Activated naive CD4-positive, alpha-beta T cell treated with anti-CD3 and anti-CD28 coated beads, Interleukin-2, amount 50 U/mL, for 72 hours (primary cell): ENCODE data around the gene PYCR2. TPM values are rescaled to one million over a fixed set of nuclear protein-coding genes. Genes with fewer than 3 reads are reported as not detected.

Experiments
- ATAC-seq, 2 donors: fragments of 150-1000 bp; cut with Tn5 transposase; 2 replicates each; pipeline ENCODE4 v1.10.0; 2021; ENCODE audit warnings: mild to moderate bottlenecking in 2 of 2, moderate library complexity in 2 of 2
- DNase-seq, 2 donors: peaks; one replicate each; pipeline ENCODE4 v3.0.0; 2021 to 2022; ENCODE audit warnings: low spot score in 2 of 2
- H3K27ac Mint-ChIP-seq, 2 donors: one replicate each; pipeline ENCODE4 v1.8.0; 2022; ENCODE audit warnings: mild to moderate bottlenecking in 2 of 2, mixed read lengths in 2 of 2
- H3K36me3 Mint-ChIP-seq, 2 donors: one replicate each; pipeline ENCODE4 v1.8.0; 2022; ENCODE audit warnings: mixed read lengths in 2 of 2
- H3K9me3 Mint-ChIP-seq, 2 donors: one replicate each; pipeline ENCODE4 v1.8.0; 2022; ENCODE audit warnings: mixed read lengths in 2 of 2
- total RNA-seq, 2 donors: library from RNA; stranded (reverse); gene quantifications; one replicate each; pipeline ENCODE4 v1.2.3, GENCODE V29; 2022

Gene PYCR2
- total RNA-seq, 2 donors from 2014 or later = 114 to 129 TPM

- Mint-ChIP-seq H3K36me3 (peaks cover 0 to 9% of the 10 kb centered on the region in 2 donors), H3K27ac (no peak overlapping the region), H3K9me3 (no peaks in the 10 kb centered on the region)
- DNase-seq (no peak), ATAC-seq (no peak)
Measured at GRCh38 chr1:225878282-225878681, 45.8 kb downstream of the PYCR2 start.

GRCh38 chr1:225877580-225877979 lies 46.5 kb downstream of the PYCR2 start:
- Mint-ChIP-seq H3K36me3 (peaks cover 0 to 9% of the 10 kb centered on the region in 2 donors), H3K9me3 (no peaks in the 10 kb centered on the region), H3K27ac (no peak overlapping the region)
- DNase-seq (no peak), ATAC-seq (no peak)

GRCh38 chr1:225876900-225877510 lies 47.0 kb downstream of the PYCR2 start:
- H3K27ac Mint-ChIP-seq = no peak overlapping the region
- DNase-seq = no peak
- no peaks in the 10 kb centered on the region for H3K9me3 Mint-ChIP-seq
- H3K36me3 Mint-ChIP-seq = peaks cover 0 to 9% of the 10 kb centered on the region in 2 donors
- ATAC-seq = no peak

- H3K36me3 Mint-ChIP-seq = peaks cover 4 to 20% of the 10 kb centered on the region in 2 donors
- peak overlapping the region in 1 of 2 donors; percentile 58 for H3K27ac Mint-ChIP-seq
- no peak for DNase-seq
- no peaks in the 10 kb centered on the region for H3K9me3 Mint-ChIP-seq
- ATAC-seq = no peak
Measured at GRCh38 chr1:225875044-225875815, 48.8 kb downstream of the PYCR2 start.

GRCh38 chr1:225874431-225874830 lies 49.6 kb downstream of the PYCR2 start:
- ATAC-seq (no peak), DNase-seq (no peak)
- peaks cover 4 to 23% of the 10 kb centered on the region in 2 donors for H3K36me3 Mint-ChIP-seq
- H3K27ac Mint-ChIP-seq = peak overlapping the region in 1 of 2 donors; percentile 58
- H3K9me3 Mint-ChIP-seq = no peaks in the 10 kb centered on the region

- Mint-ChIP-seq H3K9me3 (no peaks in the 10 kb centered on the region), H3K27ac (peak overlapping the region in 1 of 2 donors; percentile 57), H3K36me3 (peaks cover 4 to 31% of the 10 kb centered on the region in 2 donors)
- ATAC-seq (no peak), DNase-seq (no peak)
Measured at GRCh38 chr1:225873281-225873850, 50.7 kb downstream of the PYCR2 start.

- no peak for ATAC-seq
- Mint-ChIP-seq H3K36me3 (peaks cover 9 to 32% of the 10 kb centered on the region in 2 donors), H3K27ac (peak overlapping the region; percentile 35 to 65), H3K9me3 (no peaks in the 10 kb centered on the region)
- DNase-seq = no peak
Measured at GRCh38 chr1:225872075-225872430, 52.0 kb downstream of the PYCR2 start.

- Mint-ChIP-seq H3K36me3 (peaks cover 9 to 36% of the 10 kb centered on the region in 2 donors), H3K27ac (peak overlapping the region; percentile 35 to 65), H3K9me3 (no peaks in the 10 kb centered on the region)
- DNase-seq (no peak), ATAC-seq (no peak)
Measured at GRCh38 chr1:225871359-225872074, 52.5 kb downstream of the PYCR2 start.

- Mint-ChIP-seq H3K9me3 (no peaks in the 10 kb centered on the region), H3K27ac (peak overlapping the region in 1 of 2 donors; percentile 27), H3K36me3 (peaks cover 9 to 40% of the 10 kb centered on the region in 2 donors)
- ATAC-seq = no peak
- DNase-seq = no peak
Measured at GRCh38 chr1:225870911-225871310, 53.1 kb downstream of the PYCR2 start.

Other genes with a start within 250 kb of the PYCR2 start
- 100 to 1,000 TPM; 245 to 281 TPM for gene SRP9, start 146.4 kb downstream of the PYCR2 start, total RNA-seq
- 1 to 10 TPM; 3.1 TPM for gene EPHX1, start 114.1 kb downstream of the PYCR2 start, total RNA-seq
- 100 to 1,000 TPM in 1 of 2 donors, 10 to 100 TPM in 1; 67.8 to 115 TPM for gene TMEM63A, start 41.9 kb downstream of the PYCR2 start, total RNA-seq
- gene LEFTY1, start 35.1 kb downstream of the PYCR2 start, total RNA-seq = under 1 TPM in 1 of 2 donors, not detected in 1; 0.54 TPM
- not detected for gene LEFTY2, start 17.0 kb upstream of the PYCR2 start, total RNA-seq
- 10 to 100 TPM; 15.9 to 29.6 TPM for gene SDE2, start 75.1 kb upstream of the PYCR2 start, total RNA-seq
- 100 to 1,000 TPM; 292 to 444 TPM for gene H3-3A, start 138.5 kb upstream of the PYCR2 start, total RNA-seq